Glomerular visceral epithelial cell (primary cell): Measurements from ENCODE around the gene RGS9.

Experiments
- DNase-seq: peaks from one replicate; pipeline ENCODE4 v3.0.0-alpha.2; 2016; ENCODE audit errors: extremely low spot score

The RGS9 gene

DNA sequence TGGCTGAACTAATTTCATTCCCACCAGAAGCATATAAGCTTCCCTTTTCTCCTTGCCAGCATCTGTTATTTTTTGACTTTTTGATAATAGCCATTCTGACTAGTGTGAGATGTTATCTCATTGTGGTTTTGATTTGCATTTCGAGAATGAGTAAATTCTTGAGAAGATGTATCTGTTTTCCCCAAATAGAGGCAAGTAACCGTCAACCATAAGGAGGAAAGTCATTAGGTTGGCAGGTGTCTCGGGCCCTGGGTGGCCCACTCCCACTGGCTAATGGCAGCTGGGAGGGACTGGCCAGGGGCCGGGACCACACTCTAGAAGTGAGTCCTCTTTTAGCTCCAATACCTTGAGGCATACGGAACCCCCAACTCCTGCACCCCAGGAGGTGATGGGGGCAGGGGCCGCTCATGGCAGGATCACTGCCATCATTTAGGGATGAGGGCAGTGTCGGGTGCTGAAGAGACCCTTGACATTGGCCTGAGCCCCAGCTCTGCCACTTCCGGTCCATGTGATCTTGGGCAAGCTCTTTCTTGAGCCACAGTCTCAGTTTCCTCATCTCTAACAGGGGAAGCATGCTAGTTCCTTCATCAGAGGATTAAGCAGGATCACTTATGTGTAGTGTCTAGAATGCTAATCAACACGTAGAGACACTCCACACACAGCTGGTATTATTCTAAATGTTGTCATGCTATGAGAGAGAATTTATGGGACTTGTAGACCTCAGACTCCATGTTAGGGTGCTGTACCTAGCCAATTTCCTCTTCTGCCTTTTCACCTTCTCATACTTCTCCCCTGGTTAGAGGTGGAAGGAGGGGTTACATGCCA is 44.3 kb downstream of the RGS9 start:
- no peak for DNase-seq

DNA sequence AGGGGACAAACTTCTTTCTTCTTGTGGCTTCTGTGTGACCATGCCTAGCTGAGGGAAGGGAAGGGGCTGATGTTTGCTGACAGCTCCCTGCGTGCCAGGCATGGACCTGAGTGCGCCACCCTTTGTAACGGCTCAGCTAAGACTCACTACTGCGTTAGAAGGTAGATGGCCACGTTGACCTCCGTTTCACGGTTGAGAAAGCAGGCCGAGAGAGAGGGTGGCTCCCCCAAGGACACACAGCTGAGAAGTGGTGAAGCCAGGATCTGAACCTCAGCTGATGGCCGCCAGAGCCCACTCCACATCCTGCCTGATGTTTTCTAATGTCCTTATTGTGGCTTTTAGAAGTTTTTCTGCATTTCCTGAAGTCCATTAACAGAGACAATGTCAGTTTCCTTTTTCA is 45.1 kb downstream of the RGS9 start:
- no peak for DNase-seq

DNA sequence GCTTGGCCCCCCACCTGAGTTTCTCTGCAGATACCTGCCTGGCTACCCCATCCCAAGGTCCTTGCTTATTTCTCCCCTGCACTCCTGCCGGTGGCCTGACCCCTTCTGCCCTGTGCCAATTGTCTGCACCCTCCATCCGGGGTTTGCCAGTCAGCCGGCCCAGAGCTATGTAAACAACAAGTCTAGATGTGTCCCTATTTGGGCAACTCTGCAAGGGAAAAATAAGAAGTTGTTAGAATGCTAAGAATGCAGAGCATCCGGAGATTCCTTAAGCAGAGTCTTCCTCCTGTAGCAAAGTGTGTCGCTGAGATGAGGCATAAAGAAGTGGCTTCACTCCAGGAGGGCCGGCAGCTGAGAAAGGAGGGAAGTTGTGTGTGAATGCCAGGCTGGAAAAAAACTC is 46.6 kb downstream of the RGS9 start:
- DNase-seq: peak; percentile 74

DNA sequence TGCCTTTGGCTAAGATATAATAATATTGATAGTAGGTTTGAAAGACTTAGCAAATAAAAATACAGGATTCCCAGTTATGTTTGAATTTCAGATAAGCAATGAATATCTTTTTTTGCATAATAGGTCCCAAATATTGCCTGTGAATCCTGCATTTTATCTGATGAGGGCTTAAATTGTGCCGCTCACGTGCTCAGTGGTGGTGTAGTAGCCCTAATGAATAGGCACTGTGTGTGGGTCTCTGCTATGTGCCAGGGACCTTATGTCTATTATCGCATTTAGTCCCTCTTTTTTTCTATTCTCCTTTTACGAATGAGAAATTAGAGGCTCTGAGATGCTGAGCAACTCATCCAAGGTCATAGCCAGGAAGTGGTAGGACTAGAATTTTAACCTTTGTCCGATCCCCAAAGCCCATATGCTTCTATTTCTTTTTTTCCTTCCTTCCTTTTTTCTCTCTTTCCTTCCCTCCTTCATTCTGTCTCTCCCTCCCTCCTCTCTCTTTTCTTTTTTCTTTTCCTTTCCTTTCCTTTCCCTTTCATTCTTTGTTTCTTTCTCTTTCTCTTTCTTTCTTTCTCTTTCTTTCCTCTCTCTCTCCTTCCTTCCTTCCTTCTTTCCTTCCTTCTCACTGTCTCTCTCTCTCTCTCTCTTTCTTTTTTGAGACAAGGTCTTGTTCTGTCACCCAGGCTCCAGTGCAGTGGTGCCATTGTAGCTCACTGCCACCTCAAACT is 47.2 kb downstream of the RGS9 start:
- no peak for DNase-seq

DNA sequence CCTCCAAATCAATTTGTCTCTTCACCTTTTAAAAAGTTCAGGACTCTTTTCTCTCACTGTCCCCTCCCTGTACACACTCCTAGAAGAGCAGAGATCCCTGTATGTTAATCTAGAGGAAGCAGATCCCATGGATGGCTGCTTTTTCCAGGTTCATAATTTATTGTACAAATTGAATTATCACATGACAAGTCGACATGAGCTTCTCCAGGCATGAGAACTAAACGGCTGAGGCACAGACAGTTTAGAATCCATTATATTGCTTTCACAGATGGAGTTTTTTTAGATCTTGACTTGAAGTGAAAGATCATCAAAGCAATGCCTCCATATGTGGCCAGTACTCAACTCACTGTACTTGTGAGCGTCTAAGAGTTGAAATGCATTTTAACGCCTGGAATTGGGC is 47.9 kb downstream of the RGS9 start:
- no peak for DNase-seq

DNA sequence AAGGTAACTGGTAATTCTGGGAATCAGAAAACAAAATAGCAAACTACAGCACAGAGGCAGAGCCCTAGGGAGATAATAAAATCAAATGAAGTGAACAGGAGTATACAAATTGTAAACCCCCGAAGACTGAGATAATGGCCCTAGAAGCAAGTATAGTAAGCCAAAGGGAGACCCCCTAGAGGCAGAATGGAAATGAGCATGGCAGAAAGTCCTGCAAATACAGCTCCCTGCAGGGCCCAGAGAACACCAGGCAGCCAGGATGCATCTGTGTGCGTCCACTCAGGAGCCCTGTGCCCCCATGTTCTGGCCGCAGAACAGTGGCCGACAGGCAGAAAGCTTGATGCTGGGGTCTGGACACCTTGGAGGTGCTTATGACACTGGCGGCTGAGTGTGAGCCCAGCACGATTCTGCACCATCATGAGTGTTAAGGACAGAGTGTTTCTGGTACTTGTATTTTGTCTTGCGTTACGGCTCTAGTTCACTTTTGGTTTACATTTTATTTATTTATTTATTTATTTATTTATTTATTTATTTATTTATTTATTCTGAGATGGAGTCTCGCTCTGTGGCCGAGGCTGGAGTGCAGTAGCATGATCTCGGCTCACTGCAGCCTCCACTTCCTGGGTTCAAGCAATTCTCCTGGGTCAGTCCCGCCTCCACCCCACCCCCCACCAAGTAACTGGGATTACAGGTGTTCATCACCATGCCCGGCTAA is 48.7 kb downstream of the RGS9 start:
- DNase-seq: no peak

DNA sequence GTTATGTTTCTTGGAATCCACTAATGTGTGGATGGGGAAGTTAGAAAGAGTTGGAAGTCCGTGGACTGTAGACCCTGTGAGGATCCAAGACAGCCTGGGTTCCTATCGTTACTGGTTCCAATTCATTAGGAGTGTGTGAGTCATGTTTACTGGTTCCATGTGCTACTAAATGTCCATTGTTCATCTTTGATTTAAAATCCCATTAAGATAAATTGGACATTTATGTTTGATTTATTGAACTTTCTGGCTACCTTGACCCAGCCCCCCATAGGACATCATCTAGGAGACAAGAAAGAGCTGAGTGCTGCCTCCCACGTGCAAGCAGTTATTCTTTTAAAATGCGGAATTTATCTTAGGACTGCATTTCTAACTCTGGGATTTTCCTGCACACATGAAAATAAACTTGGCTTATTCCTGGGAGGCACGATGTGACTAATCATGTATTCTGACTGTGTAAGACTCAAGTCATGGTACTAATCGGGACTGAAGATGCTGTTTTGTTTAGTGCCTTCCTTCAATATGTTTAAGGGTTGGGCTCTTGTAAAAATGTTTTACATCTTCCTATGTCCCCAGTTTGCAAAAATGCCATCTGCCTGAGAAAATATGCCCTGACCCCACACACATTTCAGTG is 53.4 kb downstream of the RGS9 start:
- DNase-seq: no peak

DNA sequence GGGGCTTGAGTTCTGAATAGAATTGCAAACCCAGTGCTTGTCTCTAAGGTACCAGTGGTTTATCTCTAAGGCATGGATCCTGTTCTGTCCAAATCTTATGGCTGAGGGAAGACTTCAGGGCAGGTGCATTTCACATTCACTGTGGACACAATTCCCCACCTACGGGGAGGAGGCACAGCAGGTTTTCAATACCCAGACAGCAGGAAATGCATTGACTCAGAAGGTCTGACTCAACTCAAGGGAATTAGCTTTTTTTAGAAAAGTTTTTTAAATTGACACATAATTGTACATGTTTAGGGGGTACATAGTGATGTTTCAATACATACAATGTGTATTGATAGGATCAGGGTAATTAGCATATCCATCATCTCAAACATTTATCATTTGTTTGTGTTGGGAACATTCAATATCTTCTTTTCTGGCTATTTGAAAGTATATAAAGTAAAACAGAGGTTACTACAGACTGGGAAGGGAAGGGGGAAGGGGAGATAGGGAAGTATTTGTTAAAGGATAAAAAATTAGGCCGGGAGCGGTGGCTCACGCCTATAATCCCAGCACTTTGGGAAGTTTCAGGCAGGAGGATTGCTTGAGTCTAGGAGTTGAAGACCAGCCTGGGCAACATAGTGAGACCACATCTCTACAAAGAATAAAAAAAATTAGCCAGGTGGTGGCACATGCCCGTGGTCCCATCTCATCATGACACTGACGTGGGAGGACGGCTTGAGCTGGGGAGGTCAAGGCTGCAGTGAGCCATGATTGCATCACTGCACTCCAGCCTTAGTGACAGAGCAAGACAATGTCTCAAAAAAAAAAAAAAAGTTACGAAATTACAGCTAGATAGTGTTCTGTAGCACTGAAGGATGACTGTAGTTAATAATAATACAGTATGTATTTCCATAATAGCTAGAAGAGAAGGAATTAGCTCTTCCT is 54.9 kb downstream of the RGS9 start:
- peak; percentile 60 for DNase-seq

DNA sequence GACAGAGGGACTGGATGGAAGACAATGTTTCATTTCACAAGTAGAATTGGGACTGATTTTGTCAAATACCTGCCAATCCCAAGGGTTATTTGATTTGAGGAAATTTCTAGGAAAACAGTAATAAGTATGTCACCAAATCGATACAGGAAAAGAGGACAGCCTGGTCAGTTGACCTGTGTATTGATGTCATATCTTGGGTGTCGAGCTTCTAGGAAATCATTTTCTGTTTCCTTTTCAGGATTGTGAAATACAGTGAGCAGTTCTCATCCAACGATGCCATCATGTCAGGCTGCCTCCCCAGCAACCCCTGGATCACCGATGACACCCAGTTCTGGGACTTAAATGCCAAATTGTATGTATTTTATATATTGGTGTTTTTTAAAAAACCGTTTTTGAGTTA is 56.1 kb downstream of the RGS9 start:
- DNase-seq: no peak

DNA sequence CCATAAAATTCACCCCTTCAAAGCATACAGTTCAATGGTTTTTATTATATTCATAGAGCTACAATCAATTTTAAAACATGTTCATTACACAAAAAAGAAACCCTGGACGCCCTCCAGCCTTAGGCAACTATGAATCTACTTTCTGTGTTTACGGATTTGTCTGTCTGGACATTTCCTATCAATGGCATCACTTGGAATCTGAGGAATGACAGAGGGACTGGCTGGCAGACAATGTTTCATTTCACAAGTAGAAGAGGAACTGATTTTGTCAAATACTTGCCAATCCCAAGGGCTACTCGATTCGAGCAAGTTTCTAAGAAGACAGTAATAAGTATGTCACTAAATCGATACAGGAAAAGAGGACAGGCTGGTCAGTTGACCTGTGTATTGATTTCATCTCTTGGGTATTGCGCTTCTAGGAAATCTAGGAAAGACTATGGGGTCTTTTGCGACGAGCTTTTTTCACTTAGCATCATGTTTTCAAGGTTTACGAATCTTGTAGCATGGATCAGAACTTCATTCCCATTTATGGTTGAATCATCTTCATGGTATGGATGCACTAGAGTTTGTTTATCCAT is 56.6 kb downstream of the RGS9 start:
- no peak for DNase-seq

DNA sequence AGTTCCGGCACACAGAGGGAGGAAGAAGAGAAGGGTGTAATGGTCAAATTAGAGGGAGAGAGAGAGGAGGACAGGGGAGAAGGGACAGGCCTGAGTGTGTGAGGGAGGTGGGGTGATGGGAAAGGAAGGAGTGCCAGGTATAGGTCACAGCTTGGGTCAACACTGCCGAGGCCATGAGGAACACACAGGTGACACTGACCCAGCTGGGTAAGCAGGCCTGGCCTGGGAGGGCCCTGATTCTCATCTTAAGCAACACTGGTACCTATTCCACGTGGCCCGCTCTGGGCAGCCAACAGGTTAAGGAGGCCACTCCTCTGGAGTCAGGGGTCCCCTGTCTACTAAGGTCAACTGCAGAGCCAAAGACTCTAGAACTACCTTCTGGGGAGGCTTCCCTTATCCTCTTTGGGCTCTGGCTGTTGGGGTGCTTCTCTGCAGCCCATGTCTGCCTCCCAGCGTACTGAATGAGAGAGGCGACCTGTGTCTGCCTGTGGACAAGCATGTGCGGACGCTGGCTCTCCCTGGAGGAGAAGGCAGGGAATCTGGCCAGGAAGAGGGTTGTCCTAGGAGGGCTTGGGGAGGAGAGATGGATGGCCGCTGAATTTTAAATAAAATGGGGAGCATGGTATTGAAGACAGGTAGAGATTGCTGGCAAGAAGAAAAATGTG is 57.6 kb downstream of the RGS9 start:
- no peak for DNase-seq

DNA sequence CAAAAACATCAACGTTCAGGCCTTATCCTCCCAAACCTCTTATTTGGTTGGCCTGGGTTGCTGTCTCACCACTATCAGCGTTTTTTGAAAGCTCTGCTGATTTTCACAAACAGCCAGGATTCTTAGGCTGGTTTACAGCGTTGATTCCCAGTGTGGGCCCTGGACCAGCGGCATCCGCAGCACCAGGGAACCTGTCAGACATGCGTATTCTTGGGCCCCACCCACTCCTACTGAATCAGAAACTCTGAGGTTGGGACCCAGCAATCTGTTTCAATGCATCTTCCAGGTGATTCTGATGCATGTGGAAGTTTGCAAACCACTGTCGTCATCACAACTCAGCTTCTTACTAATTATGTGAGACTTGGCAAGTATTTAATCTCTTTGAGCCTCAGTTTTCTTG is 58.5 kb downstream of the RGS9 start:
- no peak for DNase-seq

DNA sequence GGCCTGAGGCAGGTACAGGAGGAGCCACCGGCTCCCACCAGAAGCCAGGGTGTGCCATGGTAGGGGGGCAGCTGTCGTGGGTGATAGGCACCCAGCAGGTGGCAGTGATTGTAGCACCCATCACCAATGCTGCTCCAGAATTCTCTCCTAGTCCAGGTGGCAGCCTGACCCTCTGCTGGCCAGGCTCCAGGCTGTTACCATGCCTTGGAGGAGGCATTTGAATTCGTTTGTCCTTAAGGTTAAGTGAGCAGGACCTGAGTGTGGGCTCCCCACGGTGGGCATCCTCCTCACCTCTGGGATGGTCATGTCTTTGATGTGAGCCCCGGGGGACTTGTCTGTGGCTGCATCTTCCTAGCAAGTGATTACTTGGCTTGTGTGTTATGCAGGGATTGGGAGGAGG is 59.4 kb downstream of the RGS9 start:
- DNase-seq: no peak

DNA sequence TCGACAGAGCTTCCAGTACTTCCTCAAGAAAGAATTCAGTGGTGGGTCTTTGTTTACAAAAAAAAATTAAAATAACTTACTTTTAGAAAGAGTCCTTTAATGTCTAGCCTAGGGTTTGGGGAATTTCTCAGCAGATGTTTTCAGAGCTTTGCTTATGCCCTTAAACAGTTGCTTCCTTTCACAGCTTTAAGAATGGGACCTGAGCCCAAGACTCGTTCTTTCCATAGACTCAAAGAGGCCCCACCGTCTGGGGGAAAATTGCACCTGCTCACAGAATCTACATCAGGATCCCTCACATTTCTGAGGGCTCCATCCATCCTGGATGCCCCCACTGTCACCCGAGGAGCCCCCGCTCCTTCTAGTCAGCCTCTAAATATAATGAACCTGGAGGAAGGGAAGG is 60.0 kb downstream of the RGS9 start:
- DNase-seq: no peak

DNA sequence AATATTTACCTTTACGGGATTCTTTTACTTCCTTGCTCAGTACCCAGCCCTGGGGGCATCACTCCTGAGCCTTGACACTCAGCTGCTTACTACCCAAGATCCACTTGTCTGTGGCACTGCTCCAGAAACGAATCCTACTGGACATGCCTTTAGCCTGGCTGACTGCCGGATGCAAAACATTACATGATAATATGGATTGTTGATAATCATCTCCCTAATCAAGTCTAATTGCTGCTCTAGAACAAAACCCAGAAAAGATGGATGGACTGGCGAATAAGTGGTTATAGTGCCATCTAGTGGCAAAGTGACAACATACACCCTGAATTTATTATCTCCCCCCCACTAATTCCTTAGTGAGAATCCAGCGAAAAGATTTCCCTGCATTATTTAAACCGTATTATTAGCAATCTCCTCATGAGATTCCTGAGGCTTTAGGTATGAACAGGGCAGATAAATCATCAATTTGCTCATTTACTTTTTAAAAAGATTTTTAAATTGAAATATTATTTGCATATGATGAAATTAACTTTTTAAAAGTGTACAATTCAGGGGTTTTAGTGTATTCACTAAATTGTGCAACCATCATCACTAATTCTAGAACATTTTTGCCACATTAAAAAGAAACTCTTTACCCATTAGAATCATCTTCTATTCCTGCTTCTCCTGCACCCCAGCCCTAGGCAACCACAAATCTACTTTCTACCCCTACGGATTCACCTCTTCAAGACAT is 61.6 kb downstream of the RGS9 start:
- DNase-seq: peak; percentile 57

DNA sequence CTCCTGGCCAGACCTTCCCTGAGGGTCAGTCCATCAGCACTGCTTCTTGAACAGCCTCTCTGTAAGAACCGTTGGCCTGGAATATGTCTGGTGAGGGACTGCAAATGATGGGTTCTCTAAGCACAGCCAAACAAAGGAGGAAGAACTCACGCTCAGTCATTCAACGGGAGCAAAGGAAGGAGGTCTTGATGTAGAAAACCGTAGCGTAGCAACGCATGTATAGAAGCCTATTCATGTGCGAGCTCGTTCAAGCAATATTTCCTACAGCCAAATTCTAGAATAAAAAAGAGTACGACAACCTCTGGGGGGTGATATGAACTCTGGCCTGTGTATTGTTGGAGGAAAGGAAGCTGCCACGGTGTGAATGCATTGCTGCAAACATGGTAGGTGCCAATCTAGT is 64.2 kb downstream of the RGS9 start:
- DNase-seq: no peak

DNA sequence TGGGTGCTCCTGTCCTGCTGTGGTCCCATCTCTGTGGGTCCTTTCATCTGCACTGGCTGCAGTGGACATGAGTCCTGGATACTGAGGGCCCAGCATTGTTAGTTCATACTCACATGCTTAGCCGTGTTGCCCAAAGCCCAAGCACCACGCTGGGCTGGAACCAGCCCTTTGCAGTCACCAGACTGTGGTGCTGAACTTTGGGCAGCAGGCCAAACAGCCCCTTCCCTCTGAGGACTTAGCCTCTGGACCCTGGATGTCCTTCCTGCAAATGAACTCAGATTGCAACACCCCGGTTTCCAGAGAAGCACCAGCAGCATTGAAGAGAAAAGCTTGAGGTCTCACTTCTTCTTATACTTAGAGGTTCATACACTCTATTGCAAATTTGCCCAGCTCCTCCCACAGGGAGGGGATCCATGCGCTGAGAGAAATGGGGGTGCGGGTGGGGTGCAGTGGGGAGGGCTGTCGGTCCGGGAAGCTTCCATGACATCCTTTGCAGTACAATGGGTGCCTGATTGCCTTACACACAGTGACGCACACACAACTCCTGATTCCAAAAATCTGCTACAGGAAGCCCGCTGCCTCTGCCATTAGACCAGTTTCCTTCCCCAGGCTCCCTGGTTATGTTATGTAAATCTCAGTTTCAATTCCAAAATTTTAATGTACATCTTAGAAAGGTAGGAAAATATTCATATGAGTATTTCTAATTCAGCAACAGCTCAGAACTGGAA is 65.8 kb downstream of the RGS9 start:
- no peak for DNase-seq

DNA sequence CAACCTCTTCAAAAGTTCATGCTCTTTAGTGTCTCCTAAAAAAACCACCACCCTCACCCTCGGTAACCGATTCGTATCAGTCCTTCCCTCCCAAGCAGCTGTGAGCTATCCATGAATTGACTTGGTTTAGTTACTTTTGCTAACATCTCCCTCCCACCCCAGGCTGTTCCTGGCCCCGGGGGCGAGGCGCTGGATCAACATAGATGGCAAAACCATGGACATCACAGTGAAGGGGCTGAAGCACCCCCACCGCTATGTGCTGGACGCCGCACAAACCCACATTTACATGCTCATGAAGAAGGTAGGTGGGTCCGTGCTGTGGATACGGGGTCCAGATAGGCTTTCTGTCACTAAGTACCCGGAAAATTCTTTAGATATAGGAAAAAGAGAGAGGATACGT is 66.8 kb downstream of the RGS9 start:
- DNase-seq: no peak

DNA sequence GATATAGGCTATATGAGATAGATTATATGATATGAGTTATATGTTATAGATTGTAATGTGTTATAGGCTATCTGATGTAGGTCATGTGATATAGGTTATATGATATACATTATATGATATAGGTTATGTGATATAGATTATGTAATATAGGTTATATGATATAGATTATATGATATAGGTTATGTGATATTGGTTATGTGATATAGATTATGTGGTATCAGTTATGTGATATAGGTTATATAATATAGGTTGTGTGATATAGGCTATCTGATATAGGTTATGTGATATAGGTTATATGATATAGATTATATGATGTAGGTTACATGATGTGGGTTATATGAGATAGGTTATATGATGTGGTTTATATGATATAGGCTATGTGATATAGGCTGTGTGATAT is 68.5 kb downstream of the RGS9 start:
- DNase-seq: no peak
